Right lobe of liver (tissue), 6 donors: Measurements from ENCODE around the gene FAIM2. TPM values are rescaled to one million over a fixed set of nuclear protein-coding genes. Genes with fewer than 3 reads are reported as not detected.

Source experiments
- ATAC-seq, 4 donors: fragments of 200-7000 bp; cut with Tn5 transposase; one replicate each; pipeline ENCODE4 v1.9.1; 2020; ENCODE audit warnings: mild to moderate bottlenecking in 4 of 4, moderate library complexity in 4 of 4
- DNase-seq, 3 donors: peaks; one replicate each; pipeline ENCODE4 v3.0.0-alpha.2; 2020
- H3K27ac ChIP-seq, 3 donors: fragments of 200-600 bp; one replicate each; pipeline ENCODE4 v1.8.0; 2022
- H3K27me3 ChIP-seq, 2 donors: fragments of 200-600 bp; one replicate each; pipeline ENCODE4 v1.8.0; 2022
- H3K36me3 ChIP-seq, 4 donors: fragments of 200-600 bp; sonication (generic) in 1 of 4; one replicate each; pipeline versions ENCODE4 v1.5.1 to v1.8.0; 2017 to 2022; ENCODE audit warnings: control low read depth in 1 of 4
- H3K4me1 ChIP-seq, 4 donors: fragments of 200-600 bp; sonication (generic) in 1 of 4; one replicate each; pipeline versions ENCODE4 v1.5.1 to v1.8.0; 2017 to 2022; ENCODE audit warnings: control low read depth in 1 of 4
- H3K4me3 ChIP-seq, 3 donors: fragments of 200-600 bp; one replicate each; pipeline ENCODE4 v1.8.0; 2022
- H3K9me3 ChIP-seq, 4 donors: fragments of 200-600 bp; sonication (generic) in 1 of 4; one replicate each; pipeline versions ENCODE4 v1.5.1 to v1.8.0; 2017 to 2022; ENCODE audit warnings: control low read depth in 1 of 4
- POLR2A ChIP-seq: fragments of 450-650 bp; IDR thresholded peaks from one replicate; pipeline ENCODE4 v1.6.1; 2017; ENCODE audit warnings: antibody characterized with exemption, mild to moderate bottlenecking
- WGBS: methylation state at CpG from one replicate; pipeline ENCODE4 v1.1.6; 2018; ENCODE audit warnings: low coverage, low lambda C conversion rate; ENCODE audit not compliant: insufficient coverage; ENCODE audit errors: missing lambda C conversion rate; 5-methylcytosine and 5-hydroxymethylcytosine counted together
- intact Hi-C, 2 donors: fragments of 100-400 bp; cut with DNase I; formaldehyde crosslinking; loops; one replicate each; pipeline versions ENCODE4 v1.11.2 to v1.14.1; 2022
- total RNA-seq, 6 experiments: library from RNA; depleted of rRNA in 2 of 6; stranded (reverse); fragments of >200 nt in 2 of 6; fragmentation: NEBNext Ultra II Directional in 3 of 6; extraction: Animal tissue kit (Norgen Biotek cat#: 25700) in 3 of 6; gene quantifications; one replicate each; pipeline versions ENCODE4 v1.1.0 to v1.2.4, GENCODE V29; 2016 to 2023
- TF ChIP-seq, protein P1 (sequence below), 4 donors: fragments of 200-600 bp in 3 of 4; fragments of 450-650 bp in 1 of 4; IDR thresholded peaks; one replicate each; pipeline versions ENCODE4 v1.5.1 to v1.8.0; 2016 to 2022; ENCODE audit warnings: antibody characterized with exemption in 4 of 4, mild to moderate bottlenecking in 2 of 4
- donor health status: DM: no; HTN: yes; CAD: no.
- donor health status: DM: no; HTN: no; CAD: no.
- donor health status: DM: no; HTN: no; CAD: no.
- donor health status: DM: no; HTN: yes; CAD: no.
- donor health status: DM: no; HTN: yes; CAD: no.

The FAIM2 gene
- total RNA-seq, 6 experiments from 2014 or later, result 0.16 TPM; not detected in 5

DNA sequence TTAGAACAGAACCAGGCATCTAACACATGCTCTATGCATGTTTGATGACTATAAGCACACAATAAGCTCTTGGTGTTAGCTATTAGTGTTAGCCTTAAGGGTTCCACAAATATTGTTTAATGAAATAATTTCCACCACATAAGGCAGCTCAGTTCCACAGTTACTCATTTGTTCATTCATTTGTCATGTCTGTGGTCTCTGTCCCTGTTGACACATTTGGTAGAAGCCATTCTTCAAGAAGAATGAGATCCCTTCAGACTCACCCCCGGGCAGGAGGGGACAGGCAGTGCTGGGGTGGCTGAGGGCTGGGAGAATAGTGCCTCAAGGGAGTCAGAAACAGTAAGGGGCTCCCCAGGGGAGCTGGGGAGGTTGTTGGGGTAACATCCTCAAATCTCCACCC lies 3.7 kb upstream of the FAIM2 start:
- H3K4me3 ChIP-seq, result no peak overlapping the region
- no peaks in the 10 kb centered on the region for H3K9me3 ChIP-seq
- TF ChIP-seq, protein P1, sequence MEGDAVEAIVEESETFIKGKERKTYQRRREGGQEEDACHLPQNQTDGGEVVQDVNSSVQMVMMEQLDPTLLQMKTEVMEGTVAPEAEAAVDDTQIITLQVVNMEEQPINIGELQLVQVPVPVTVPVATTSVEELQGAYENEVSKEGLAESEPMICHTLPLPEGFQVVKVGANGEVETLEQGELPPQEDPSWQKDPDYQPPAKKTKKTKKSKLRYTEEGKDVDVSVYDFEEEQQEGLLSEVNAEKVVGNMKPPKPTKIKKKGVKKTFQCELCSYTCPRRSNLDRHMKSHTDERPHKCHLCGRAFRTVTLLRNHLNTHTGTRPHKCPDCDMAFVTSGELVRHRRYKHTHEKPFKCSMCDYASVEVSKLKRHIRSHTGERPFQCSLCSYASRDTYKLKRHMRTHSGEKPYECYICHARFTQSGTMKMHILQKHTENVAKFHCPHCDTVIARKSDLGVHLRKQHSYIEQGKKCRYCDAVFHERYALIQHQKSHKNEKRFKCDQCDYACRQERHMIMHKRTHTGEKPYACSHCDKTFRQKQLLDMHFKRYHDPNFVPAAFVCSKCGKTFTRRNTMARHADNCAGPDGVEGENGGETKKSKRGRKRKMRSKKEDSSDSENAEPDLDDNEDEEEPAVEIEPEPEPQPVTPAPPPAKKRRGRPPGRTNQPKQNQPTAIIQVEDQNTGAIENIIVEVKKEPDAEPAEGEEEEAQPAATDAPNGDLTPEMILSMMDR (IDR thresholded peaks at IDR 0.05), result no peak
- TF ChIP-seq POLR2A, result no peak
- no peak for ATAC-seq
- no peaks in the 10 kb centered on the region for H3K27me3 ChIP-seq
- 82% methylated on average over 1 of the region's 1 CpG for WGBS
- no peak for DNase-seq
- no peak overlapping the region for H3K27ac ChIP-seq
- H3K4me1 ChIP-seq, result no peaks in the 10 kb centered on the region
- H3K36me3 ChIP-seq, result no peaks in the 10 kb centered on the region
- intact Hi-C loops, result no loop called here

DNA sequence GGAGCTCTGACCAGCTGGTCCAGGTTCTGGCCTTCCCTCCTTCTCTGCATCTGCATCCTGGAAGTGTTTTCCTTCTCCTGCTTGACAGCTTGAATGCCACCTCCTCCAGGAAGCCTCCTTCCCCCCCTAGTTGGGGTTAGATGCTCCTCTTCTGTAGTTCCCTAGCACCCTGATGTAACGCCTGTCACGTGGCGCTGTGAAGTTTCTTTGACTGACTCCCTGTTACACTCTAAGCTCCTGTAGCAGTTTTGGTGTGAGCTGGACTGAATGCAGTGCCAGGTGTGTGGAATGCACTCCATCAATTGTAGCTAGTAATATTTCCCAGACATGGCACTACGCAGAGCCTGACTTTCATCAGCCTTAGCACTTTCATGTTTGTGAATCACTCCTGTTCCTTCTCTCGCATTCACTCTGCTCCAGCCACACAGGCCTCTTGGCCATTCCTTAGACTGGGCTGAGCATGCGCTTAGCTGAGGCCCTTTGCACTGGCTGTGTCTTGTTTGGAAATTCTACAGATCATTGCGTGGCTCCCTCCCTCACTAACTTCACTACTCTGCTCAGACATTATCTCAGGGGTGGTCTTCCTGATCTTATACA lies 2.1 kb upstream of the FAIM2 start:
- H3K36me3 ChIP-seq, result no peaks in the 10 kb centered on the region
- no peak for ATAC-seq
- TF ChIP-seq, protein P1 (IDR thresholded peaks at IDR 0.05), result no peak
- no peak for TF ChIP-seq POLR2A
- no peaks in the 10 kb centered on the region for H3K27me3 ChIP-seq
- DNase-seq, result no peak
- H3K27ac ChIP-seq, result no peak overlapping the region
- no peaks in the 10 kb centered on the region for H3K9me3 ChIP-seq
- H3K4me3 ChIP-seq, result no peak overlapping the region
- 70% methylated on average over 4 of the region's 7 CpGs for WGBS
- no peaks in the 10 kb centered on the region for H3K4me1 ChIP-seq
- intact Hi-C loops, result no loop called here

DNA sequence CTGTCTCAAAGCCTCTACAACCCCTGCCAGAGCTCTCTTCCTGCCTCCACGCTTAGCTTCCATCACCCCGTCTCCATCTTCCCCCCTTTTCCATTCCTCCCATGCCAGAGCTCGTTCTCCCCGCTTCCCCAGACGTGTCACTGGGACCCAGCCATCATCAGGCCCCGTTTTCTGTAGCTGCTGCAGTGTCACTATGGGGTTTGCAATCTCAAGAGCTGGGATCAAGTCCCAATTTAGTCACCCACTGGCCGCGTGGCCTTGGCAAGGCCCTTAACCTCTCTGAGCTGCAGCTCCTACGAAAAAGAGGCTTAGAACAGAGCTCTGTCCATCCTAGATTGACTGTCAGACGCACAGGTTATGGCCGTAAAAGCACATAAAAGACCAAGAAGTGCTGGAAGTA lies 901 bp upstream of the FAIM2 start:
- intact Hi-C loops, result no loop called here
- ATAC-seq (no peak), DNase-seq (no peak)
- WGBS, result 83% methylated on average over 11 of the region's 11 CpGs
- TF ChIP-seq, protein P1 (IDR thresholded peaks at IDR 0.05), result no peak
- no peak for TF ChIP-seq POLR2A
- Histone ChIP-seq H3K27ac (no peak overlapping the region), H3K4me3 (no peak overlapping the region), H3K27me3 (no peaks in the 10 kb centered on the region), H3K36me3 (no peaks in the 10 kb centered on the region), H3K9me3 (no peaks in the 10 kb centered on the region), H3K4me1 (no peaks in the 10 kb centered on the region)

DNA sequence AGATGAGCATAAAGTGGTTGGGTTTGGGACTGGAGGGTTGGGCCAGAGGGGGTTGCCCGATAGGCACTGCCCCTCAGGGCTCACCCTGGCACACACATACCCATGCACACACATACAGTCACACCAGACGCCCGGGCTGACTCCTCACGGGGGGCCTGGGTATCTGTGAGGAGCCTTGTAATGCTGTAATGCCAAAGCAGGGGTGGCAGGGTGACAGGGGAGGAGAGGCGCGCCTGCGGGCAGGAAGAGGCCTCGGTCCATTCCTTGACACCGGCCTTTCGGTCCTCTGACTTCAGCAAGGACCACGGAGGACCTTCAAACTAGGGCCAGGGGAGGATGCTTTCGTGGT lies 375 bp downstream of the FAIM2 start:
- ATAC-seq (no peak), DNase-seq (no peak)
- H3K9me3 ChIP-seq, result no peaks in the 10 kb centered on the region
- H3K27me3 ChIP-seq, result no peaks in the 10 kb centered on the region
- 60% methylated on average over 3 of the region's 12 CpGs for WGBS
- no peak overlapping the region for H3K4me3 ChIP-seq
- intact Hi-C loops, result no loop called here
- H3K4me1 ChIP-seq, result no peaks in the 10 kb centered on the region
- H3K36me3 ChIP-seq, result no peaks in the 10 kb centered on the region
- TF ChIP-seq POLR2A, result no peak
- TF ChIP-seq, protein P1 (IDR thresholded peaks at IDR 0.05), result no peak
- H3K27ac ChIP-seq, result no peak overlapping the region
